22Rv1 (cell line): ENCODE results near the gene FAM89A.

Experiments used
- CTCF ChIP-seq: fragments of 450-650 bp; IDR thresholded peaks from 2 replicates; pipeline ENCODE4 v1.5.1; 2017; ENCODE audit warnings: mild to moderate bottlenecking
- ZFX ChIP-seq: fragments of 450-650 bp; IDR thresholded peaks from 2 replicates; pipeline ENCODE4 v1.6.1; 2017; ENCODE audit warnings: antibody characterized with exemption, borderline replicate concordance

- TF ChIP-seq CTCF (no peak), ZFX (no peak)
These were observed 9.3 kb upstream of the FAM89A start for GRCh38 chr1:231049121-231049979.
